T47D (cell line): ENCODE measurements around the gene ZC3H12C.
"Not testable (repeated sequence)": the region's sequence is repeated elsewhere in the genome, so short reads cannot be mapped to it uniquely, and the experiment has no call there.

Experiments
- DNase-seq, 2 experiments: peaks; one replicate each; pipeline versions ENCODE4 v3.0.0 to v3.0.0-alpha.2; 2011 to 2012; ENCODE audit warnings: low read depth in 1 of 2, low spot score in 1 of 2
- JUND ChIP-seq: IDR thresholded peaks from 2 replicates; pipeline ENCODE4 v1.6.1; 2012; ENCODE audit warnings: low read depth
- in situ Hi-C: cut with HindIII; loops from 2 replicates; pipeline ENCODE4 v1.10.0; 2016; ENCODE audit warnings: low sequenced_read_pairs, low pct_unique_long_range_greater_than_20kb

Gene ZC3H12C

DNA sequence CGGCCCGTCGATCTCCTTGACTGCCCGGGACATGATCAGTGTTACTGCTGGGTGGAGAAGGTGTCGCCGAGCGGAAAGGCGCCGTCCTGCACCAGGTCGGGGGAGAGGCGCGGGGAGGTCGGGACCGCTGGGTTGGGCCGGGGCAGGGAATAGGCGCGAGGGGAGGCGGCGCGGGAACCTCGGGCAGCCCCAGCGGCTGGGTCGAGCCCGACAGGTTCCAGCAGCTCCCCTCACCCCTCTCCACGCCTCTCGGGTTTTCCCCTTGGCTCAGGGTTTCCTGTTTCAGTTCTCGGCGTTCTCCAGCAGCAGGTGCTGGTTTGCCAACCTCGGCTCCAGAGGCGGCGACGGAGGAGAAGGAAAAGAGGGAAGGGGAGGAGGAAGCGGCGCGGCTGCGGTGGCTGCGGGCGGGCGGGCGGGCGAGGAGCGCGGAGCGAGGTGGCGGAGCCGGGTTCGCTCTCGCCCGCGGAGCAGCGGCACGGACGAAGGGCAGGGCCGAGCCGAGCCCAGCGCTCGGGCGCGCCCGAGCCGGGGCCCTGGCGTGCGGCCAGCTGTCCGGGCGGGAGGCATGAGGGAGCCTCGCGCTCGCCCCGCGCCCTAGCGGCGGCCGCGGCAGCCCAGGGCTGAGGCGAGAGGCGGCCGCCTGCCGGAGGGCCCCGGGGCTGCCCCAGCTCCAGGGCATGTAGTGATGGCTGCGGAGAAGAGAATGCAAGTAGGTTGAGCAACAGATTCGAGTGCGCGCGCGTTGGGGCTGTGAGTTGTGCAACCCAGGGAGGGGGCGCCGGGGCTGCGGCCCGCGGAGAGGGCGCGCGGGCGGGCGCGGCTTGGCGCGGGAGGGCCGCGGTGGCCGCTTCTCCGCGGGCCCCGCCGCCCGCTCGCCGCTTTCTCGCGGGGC lies at the start of gene ZC3H12C:
ZC3H12C (plus strand) TSS at position 878 of the 892 bp plus-strand sequence. CDS start 20 bp downstream, outside the sequence.
- peak; percentile 83 to 97 for DNase-seq
- in situ Hi-C loops, result no loop called here
- TF ChIP-seq JUND, result no peak

DNA sequence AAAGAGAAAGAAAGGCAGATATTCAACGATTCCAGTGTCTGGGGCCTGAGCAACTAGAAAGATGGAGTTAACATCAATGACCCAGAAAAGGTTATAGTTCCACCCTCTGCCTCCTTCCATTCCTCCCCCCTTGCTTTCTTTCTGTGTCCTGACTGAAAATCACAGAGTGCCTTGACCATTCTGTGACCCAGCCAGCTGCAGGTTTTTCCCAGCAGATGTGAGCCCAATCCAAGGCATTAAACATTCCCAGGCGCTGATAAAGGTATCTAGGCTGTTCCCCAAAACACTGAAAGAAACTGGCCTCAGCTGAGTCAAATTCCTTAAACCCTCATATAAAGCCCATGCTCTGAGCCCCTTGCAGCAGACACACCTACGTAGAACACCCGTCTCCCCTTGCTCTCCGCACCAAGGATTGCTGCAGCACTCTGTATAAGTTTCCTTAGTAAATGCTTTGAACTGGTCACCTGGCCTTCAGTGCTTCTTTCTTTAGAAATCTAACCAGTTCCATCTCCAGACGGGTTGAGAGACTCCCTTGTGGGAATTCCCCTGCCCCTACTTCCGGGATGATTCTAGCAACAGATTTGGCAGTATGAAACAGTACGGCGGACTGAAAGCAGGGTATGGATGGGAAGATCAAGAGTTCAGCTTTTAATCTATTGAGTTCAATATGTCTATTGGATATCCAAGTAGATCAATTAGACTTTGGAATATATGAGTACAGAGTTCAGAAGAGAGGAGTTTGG lies 48.8 kb upstream of the ZC3H12C start:
- in situ Hi-C loops, result no loop called here
- no peak for DNase-seq
- no peak for TF ChIP-seq JUND

DNA sequence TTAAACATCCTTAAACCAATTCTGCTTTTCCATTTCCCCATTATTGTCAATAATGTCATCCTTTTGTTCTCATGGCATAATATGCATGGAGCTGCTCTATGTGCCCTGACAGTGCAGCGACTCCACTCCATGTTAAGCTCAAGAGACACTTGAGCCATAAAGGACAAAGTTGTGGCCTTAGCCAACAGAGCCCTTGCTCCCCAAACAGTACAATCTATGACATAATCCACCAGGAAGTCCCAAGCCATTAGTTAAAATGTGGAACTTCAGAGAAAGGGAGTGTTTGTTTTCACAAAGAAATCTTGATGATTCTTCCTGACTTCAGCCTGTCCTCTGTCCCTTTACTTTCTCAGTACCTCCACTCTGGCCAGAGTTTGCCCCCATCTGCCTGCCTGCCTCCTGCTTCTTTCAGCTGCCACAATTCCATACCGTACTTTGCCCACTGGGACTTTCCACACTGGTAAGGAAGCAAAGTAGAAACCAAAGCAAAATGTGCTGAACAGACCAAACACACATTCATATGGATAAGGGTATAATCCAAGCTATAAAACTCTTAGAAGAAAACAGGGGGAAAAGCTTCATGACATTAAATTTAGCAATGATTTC lies 46.3 kb upstream of the ZC3H12C start:
- in situ Hi-C loops, result no loop called here
- no peak for TF ChIP-seq JUND

DNA sequence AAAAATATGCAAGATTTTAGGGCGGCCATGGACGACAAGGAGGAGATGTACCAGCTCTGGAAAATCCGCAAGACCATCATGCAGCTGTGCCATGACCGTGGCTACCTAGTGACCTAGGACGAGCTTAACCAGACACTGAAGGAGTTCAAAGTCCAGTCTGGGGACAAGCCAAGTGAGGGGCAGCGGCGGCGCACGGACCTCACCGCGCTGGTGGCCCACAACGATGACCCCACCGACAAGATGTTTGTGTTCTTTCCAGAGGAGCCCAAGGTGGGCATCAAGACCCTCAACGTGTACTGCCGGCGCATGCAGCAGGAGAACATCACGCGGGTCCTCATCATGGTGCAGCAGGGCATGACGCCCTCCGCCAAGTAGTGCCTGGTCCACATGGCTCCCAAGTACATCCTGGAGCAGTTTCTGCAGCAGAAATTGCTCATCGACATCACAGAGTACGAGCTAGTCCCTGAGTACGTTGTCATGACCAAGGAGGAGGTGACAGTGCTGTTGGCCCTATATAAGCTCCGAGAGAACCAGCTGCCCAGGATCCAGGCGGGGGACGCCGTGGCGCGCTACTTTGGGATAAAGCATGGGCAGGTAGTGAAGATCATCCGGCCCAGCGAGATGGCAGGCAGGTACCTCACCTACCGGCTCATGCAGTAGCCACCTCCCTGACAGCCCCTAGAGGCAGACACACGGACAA lies 43.5 kb upstream of the ZC3H12C start:
- TF ChIP-seq JUND, result no peak
- DNase-seq, result no peak
- in situ Hi-C loops, result no loop called here

More for the DNA sequence above, 46.3 kb upstream of the ZC3H12C start:
- no peak for DNase-seq

DNA sequence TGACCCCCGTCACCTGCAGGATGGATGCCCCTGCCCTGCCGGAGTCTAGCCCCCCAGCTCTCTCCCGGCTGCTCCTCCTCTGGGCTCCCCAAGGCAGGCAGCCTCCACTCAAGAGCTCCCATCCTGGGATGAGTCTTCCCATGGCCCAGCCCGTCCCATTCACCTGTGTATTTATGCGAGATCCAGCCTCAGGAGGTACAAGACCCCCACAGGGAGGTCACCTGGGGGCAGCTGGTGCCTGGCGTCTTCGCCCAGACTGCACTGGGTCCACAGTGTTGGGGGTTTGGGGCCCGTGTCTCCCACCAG lies 43.0 kb upstream of the ZC3H12C start:
- no peak for TF ChIP-seq JUND
- no peak for DNase-seq
- in situ Hi-C loops, result no loop called here

DNA sequence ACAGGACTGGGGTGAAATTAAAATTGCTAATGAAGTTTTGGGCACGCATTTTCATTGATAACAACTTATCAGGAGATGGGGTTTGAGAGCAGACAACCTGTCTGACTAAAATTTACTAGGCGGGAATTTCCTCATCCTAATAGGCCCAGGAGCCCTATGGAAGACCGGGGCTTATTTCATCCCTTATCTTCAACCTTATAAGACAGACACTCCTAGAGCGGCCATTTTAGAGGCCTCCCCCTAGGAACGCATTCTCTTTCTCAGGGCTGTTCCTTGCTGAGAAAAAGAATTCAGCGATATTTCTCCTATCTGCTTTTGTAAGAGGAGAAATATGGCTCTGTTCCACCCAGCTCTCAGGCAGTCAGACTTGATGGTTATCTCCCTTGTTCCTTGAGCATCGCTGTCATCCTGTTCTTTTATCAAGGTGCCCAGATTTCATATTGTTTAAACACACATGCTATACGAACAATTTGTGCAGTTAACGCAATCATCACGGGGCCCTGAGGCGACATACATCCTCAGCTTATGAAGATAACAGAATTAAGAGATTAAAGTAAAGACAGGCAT lies 39.3 kb upstream of the ZC3H12C start:
- TF ChIP-seq JUND, result no peak
- peak in 1 of 2 experiments; percentile 29 for DNase-seq
- in situ Hi-C loops, result no loop called here

DNA sequence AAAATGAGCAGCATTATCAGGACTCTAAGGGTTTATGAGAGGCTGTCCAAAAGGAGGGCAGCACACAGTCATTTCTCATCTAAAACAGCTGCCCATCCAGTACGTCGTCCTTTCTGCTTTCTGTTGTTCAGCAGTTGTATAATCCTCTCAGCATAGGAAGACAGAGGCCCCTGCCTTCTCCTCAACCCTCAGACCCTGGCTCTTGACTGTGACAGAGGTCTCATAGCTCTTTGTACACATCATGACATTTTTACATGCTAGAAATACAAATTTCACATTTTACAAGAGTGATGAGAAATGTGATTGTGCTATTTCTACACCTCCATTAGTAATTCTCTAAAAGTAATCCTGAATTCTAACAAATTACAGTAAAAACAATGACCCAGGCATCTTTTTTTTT lies 36.2 kb upstream of the ZC3H12C start:
- in situ Hi-C loops, result no loop called here
- TF ChIP-seq JUND, result no peak
- no peak for DNase-seq

DNA sequence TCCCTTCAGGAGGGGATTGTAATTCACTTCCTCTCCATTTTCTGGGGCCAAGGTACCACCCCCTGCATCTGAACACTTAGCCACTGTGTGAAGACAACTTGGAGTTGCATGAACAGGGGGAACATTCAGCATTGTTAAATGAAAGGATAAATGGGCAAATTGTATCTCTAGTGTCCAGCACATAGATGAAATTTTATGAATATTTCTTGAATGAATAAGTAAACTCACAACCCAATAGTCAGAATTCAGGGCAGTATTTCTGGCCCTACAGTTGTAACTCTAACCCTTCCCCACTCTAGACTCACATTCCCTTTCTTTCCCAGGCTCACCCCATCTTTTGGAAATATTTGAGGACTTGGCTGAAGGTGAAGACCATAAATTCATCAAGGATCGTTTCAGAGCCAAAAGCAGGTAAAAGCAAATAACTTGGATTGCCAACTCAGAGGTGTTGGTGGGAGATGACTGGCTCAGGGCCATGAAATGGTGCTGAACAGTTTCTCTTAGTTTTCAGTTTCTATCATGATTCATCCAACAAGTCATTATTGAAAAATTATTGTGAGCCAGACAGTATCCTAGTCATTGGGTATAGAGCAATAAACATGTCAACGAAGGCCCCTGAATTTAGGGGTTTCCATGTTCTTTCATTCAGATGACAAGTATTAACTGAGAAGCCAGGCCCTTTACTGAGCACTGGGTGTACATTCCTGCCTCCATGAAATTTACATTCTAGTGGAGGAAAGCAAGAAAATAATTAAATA lies 33.3 kb upstream of the ZC3H12C start:
- no peak for DNase-seq
- no peak for TF ChIP-seq JUND
- in situ Hi-C loops, result no loop called here

DNA sequence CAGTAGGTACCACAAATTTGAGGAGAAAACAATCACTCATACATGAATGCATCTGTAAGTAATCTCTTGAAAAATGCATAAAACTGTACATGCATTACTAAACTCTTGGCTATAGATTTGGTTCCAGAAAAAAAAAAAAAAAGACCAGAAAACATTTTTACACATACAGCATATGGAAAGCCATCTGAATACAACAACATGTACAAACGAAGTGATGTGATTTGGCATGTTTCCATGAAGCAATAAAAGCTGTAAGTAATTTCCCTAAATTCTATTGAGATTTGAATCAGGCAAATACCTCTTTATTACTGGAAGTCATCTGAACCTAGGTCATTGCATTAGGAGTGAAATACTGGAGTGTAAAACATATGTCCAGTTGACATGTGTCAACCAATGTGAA lies 31.9 kb upstream of the ZC3H12C start:
- in situ Hi-C loops, result no loop called here
- TF ChIP-seq JUND, result no peak
- DNase-seq, result no peak

DNA sequence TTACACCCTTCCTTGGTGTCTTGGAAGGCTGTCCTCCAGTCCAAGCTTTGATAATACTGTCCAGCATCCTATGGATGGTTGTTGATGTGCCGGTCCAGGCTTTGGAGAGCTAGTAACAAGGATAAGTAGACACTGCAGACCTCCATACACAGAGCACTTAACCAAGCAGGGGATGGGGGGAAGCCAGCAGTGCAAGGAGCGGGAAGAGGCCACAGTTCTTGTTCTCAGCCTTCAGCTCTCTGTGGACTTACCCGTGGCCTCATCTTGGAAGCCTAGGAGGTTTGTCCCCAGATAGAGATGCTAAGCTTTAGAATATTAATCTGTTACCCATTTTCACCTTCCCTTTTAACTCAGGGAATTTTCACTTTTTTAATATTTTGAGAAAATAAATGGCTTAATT lies 30.9 kb upstream of the ZC3H12C start:
- in situ Hi-C loops, result no loop called here
- TF ChIP-seq JUND, result no peak
- DNase-seq, result no peak

DNA sequence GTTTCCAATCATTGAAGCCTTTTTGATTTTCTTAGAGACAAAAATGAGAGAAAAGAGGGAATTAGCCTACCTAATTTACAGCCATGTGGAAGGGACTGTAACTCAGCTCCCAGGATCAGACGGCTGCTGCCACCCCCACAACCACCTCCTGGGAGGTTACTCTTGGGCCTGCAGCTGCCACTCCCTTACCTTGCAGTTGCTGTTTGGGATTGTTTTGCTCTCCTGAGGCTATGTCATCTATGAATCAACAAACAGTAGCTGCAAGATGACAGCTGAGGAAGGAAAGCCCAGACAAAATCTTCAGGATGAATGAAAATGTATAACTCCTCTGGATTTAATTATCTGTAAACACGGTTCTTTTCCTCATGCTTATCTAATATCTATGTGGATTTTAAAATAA lies 28.0 kb upstream of the ZC3H12C start:
- TF ChIP-seq JUND, result no peak
- no peak for DNase-seq
- in situ Hi-C loops, result no loop called here

DNA sequence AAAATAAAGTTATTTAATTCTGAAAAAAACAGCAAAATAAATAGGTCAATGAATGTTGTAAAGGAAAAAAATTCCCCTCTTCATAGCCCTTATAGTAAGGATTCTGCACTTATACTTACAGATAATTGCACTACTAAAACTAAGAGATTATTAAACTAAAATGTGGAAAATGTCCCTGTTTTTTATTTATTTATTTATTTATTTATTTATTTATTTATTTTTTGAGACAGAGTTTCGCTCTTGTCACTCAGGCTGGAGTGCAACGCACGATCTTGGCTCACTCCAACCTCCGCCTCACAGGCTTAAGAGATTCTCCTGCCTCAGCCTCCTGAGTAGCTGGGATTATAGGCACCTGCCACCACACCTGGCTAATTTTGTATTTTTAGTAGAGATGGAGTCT lies 25.2 kb upstream of the ZC3H12C start:
- in situ Hi-C loops, DNase-seq: not testable (repeated sequence)
